Caco-2 (cell line): ENCODE results near the gene BRD1. TPM values are rescaled to one million over a fixed set of nuclear protein-coding genes. Genes with fewer than 3 reads are reported as not detected.

Experiments used
- BruUV-seq: library from RNA; stranded (reverse); fragments of 400-500 nt; replicated peaks from 2 replicates; lab custom pipeline; 2021; lab: Mats Ljungman, UMichigan
- CTCF ChIA-PET: fragments of 300-600 bp; sonication (Branson Sonifier 250); formaldehyde crosslinking; loops from one replicate; lab custom pipeline; 2022; ENCODE audit warnings: antibody characterized with exemption; lab: Charles Lee
- POLR2A ChIA-PET: fragments of 300-600 bp; sonication (Branson Sonifier 250); formaldehyde crosslinking; loops from one replicate; lab custom pipeline; 2022; ENCODE audit warnings: antibody characterized with exemption; lab: Charles Lee
- DNase-seq, 2 experiments: peaks; one replicate each; pipeline versions ENCODE4 v3.0.0 to v3.0.0-alpha.2; 2020 to 2022
- H3K27me3 ChIP-seq: replicated peaks from 2 replicates; pipeline ENCODE4 v1.6.0; 2011; ENCODE audit warnings: low read length; ENCODE audit not compliant: control insufficient read depth, insufficient read depth
- H3K36me3 ChIP-seq: 2 replicates; pipeline ENCODE4 v1.5.1; 2011; ENCODE audit warnings: low read length; ENCODE audit not compliant: control insufficient read depth, insufficient read depth
- H3K4me1 ChIP-seq: fragments of 250-450 bp; sonication (Bioruptor Pico); 2 replicates; pipeline ENCODE4 v1.5.1; 2020; ENCODE audit warnings: mild to moderate bottlenecking
- H3K4me3 ChIP-seq: 2 replicates; pipeline ENCODE4 v1.5.1; 2011; ENCODE audit warnings: low read depth, mild to moderate bottlenecking, control low read depth, low read length
- H3K9me3 ChIP-seq: fragments of 250-450 bp; sonication (Bioruptor Pico); 2 replicates; pipeline ENCODE4 v1.5.1; 2020; ENCODE audit warnings: mild to moderate bottlenecking, moderate library complexity
- H3K27ac Mint-ChIP-seq: one replicate; pipeline ENCODE4 v1.8.0; 2022; ENCODE audit warnings: mixed read lengths; ENCODE audit not compliant: unreplicated experiment
- H3K27me3 Mint-ChIP-seq: one replicate; pipeline ENCODE4 v1.8.0; 2022; ENCODE audit warnings: mixed read lengths; ENCODE audit not compliant: insufficient read depth, unreplicated experiment
- H3K36me3 Mint-ChIP-seq: one replicate; pipeline ENCODE4 v1.8.0; 2022; ENCODE audit warnings: mild to moderate bottlenecking, mixed read lengths; ENCODE audit not compliant: insufficient read depth, unreplicated experiment
- H3K4me1 Mint-ChIP-seq: one replicate; pipeline ENCODE4 v1.8.0; 2022; ENCODE audit warnings: low read depth, mixed read lengths; ENCODE audit not compliant: unreplicated experiment
- H3K4me3 Mint-ChIP-seq: one replicate; pipeline ENCODE4 v1.8.0; 2022; ENCODE audit warnings: mild to moderate bottlenecking, moderate library complexity, mixed read lengths; ENCODE audit not compliant: unreplicated experiment
- H3K9me3 Mint-ChIP-seq: one replicate; pipeline ENCODE4 v1.8.0; 2022; ENCODE audit warnings: mixed read lengths; ENCODE audit not compliant: unreplicated experiment
- CTCF ChIP-seq, 2 experiments: fragments of 200-600 bp in 1 of 2; IDR thresholded peaks; 1 replicate in 1 of 2; 2 replicates in 1 of 2; pipeline versions ENCODE4 v1.5.1 to v1.8.0; 2011 to 2022; ENCODE audit warnings: antibody characterized with exemption in 1 of 2, control low read depth in 1 of 2, inconsistent platforms in 1 of 2, low read depth in 1 of 2, low read length in 1 of 2, mild to moderate bottlenecking in 1 of 2, moderate library complexity in 1 of 2; ENCODE audit not compliant: insufficient read depth in 1 of 2, severe bottlenecking in 1 of 2, unreplicated experiment in 1 of 2
- intact Hi-C: fragments of 100-400 bp; cut with micrococcal nuclease; formaldehyde crosslinking; loops from one replicate; pipeline ENCODE4 v1.10.0; 2022; ENCODE audit not compliant: unreplicated experiment
- total RNA-seq: library from RNA; stranded (reverse); gene quantifications from 2 replicates; pipeline ENCODE4 v1.2.3, GENCODE V29; 2022

Gene BRD1
- total RNA-seq, 1 experiment from 2014 or later = 46.9 TPM

- H3K9me3 Mint-ChIP-seq = no peaks in the 10 kb centered on the region
- no peak overlapping the region for H3K4me3 Mint-ChIP-seq
- H3K4me1 ChIP-seq = no peaks in the 10 kb centered on the region
- H3K9me3 ChIP-seq = no peaks in the 10 kb centered on the region
- H3K27ac Mint-ChIP-seq = no peak overlapping the region
- H3K36me3 ChIP-seq = peaks cover 2% of the 10 kb centered on the region
- ChIA-PET POLR2A (no interaction called here), CTCF (interaction anchor here (0.7 kb wide), 1 partner anchor 31 kb away, joined by 3 read pairs; no protein-coding TSS in a partner anchor)
- no peaks in the 10 kb centered on the region for H3K27me3 ChIP-seq
- H3K4me1 Mint-ChIP-seq = peaks cover 6% of the 10 kb centered on the region
- intact Hi-C loops = no loop called here
- DNase-seq = no peak
- H3K27me3 Mint-ChIP-seq = no peaks in the 10 kb centered on the region
- no peak overlapping the region for H3K4me3 ChIP-seq
- BruUV-seq = no TSS peak
- TF ChIP-seq CTCF (IDR thresholded peaks at IDR 0.05; ENCODE audit: insufficient read depth in 1 of 2, low read depth in 1 of 2, low read length in 1 of 2, severe bottlenecking in 1 of 2, unreplicated experiment in 1 of 2) = no peak
- peaks cover 89% of the 10 kb centered on the region for H3K36me3 Mint-ChIP-seq
These were observed 38.2 kb downstream of the BRD1 start for GRCh38 chr22:49789289-49790141.

- H3K36me3 Mint-ChIP-seq = peaks cover 88% of the 10 kb centered on the region
These were observed 39.2 kb downstream of the BRD1 start for GRCh38 chr22:49788504-49788903.

GRCh38 chr22:49787861-49788260, 39.8 kb downstream of the BRD1 start:
- Mint-ChIP-seq H3K4me1 (peaks cover under 1% of the 10 kb centered on the region), H3K36me3 (peaks cover 87% of the 10 kb centered on the region), H3K27me3 (no peaks in the 10 kb centered on the region), H3K9me3 (no peaks in the 10 kb centered on the region), H3K27ac (no peak overlapping the region), H3K4me3 (no peak overlapping the region)
- Histone ChIP-seq H3K36me3 (peaks cover 2% of the 10 kb centered on the region), H3K4me1 (no peaks in the 10 kb centered on the region), H3K27me3 (no peaks in the 10 kb centered on the region), H3K4me3 (no peak overlapping the region), H3K9me3 (no peaks in the 10 kb centered on the region)
- TF ChIP-seq CTCF (IDR thresholded peaks at IDR 0.05; ENCODE audit: insufficient read depth in 1 of 2, low read depth in 1 of 2, low read length in 1 of 2, severe bottlenecking in 1 of 2, unreplicated experiment in 1 of 2) = no peak
- ChIA-PET POLR2A (no interaction called here), CTCF (no interaction called here)
- BruUV-seq = no TSS peak
- DNase-seq = no peak
- intact Hi-C loops = no loop called here

More at GRCh38 chr22:49788504-49788903, 39.2 kb downstream of the BRD1 start:
- peaks cover 2% of the 10 kb centered on the region for H3K36me3 ChIP-seq
- no peaks in the 10 kb centered on the region for H3K4me1 ChIP-seq
- peaks cover 6% of the 10 kb centered on the region for H3K4me1 Mint-ChIP-seq
- H3K4me3 ChIP-seq = no peak overlapping the region
- ChIA-PET CTCF (no interaction called here), POLR2A (no interaction called here)
- no peak for DNase-seq
- intact Hi-C loops = no loop called here
- no peak for TF ChIP-seq CTCF (IDR thresholded peaks at IDR 0.05; ENCODE audit: insufficient read depth in 1 of 2, low read depth in 1 of 2, low read length in 1 of 2, severe bottlenecking in 1 of 2, unreplicated experiment in 1 of 2)
- H3K4me3 Mint-ChIP-seq = no peak overlapping the region
- no peaks in the 10 kb centered on the region for H3K9me3 Mint-ChIP-seq
- H3K27ac Mint-ChIP-seq = no peak overlapping the region
- H3K9me3 ChIP-seq = no peaks in the 10 kb centered on the region
- no peaks in the 10 kb centered on the region for H3K27me3 Mint-ChIP-seq
- BruUV-seq = no TSS peak
- no peaks in the 10 kb centered on the region for H3K27me3 ChIP-seq
